ENCODE results near the gene RXRA.

The RXRA gene

DNA sequence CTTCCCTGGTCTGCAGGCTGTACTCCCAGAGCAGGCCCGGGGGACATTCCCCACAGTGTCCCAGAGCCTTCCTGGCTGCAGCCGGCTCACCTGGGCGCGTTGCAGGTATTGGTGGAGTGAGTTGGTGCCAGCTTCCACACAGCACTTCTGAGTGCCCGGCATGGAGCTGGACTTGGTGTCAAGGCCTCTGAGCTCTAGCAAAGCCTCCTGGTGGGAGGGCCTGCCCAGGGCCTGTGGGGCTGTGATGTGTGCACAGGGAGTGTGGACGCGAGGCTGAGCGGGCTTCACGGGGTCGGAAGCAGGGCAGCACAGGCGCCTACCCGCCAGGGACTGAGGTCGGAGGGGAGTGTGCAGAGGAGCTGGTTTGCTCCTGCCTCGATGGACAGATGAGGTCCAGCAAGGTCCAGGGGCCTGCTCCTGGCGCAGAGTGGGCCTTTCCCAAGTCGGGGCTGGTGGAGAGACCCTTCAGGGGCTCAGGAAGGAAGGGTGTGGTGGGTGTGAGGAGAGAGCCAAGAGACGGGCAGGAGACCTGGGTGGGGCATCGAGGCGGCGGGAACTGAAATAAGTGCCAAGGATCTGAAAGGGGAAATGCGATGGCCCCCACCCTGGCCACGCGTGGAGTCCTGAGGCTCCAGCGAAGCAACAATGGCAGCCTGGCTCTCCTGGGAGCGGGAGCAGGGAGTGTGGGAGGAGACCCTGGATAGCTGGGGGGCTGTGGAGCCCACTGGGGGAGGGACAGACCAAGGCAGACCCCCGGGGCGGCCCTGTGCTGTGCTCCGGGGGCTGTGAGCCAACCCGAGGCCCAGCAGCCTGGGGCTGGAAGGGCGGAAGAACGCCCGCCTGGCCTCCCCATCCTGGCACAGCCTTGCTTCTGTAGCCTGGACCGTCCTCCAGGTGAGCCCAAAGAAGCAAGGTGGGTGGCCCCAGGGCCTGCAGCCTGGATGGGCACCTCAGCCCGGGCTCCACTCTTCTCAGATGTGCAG, 78.4 kb downstream of the RXRA start:
- no peak for DNase-seq

DNA sequence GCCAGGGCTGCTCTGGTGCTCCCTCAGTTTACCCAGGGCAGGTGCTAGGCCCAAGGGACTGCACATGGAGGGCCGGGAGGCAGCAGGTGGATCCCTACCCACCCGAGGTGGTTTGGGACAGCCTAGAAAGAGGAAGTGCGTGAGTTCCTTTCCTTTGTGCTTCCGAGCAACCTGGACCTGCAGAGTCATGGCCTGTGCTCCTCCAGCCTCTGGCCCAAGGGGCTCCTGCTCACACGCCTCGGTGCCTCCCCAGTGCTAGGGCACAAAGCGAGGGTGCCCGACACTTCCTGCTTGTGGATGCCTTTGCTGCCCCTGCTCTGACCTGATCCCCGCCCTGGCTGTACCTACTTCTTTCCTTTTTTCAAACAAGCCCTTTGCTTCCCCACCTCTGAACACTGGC, 79.3 kb downstream of the RXRA start:
- no peak for DNase-seq

DNA sequence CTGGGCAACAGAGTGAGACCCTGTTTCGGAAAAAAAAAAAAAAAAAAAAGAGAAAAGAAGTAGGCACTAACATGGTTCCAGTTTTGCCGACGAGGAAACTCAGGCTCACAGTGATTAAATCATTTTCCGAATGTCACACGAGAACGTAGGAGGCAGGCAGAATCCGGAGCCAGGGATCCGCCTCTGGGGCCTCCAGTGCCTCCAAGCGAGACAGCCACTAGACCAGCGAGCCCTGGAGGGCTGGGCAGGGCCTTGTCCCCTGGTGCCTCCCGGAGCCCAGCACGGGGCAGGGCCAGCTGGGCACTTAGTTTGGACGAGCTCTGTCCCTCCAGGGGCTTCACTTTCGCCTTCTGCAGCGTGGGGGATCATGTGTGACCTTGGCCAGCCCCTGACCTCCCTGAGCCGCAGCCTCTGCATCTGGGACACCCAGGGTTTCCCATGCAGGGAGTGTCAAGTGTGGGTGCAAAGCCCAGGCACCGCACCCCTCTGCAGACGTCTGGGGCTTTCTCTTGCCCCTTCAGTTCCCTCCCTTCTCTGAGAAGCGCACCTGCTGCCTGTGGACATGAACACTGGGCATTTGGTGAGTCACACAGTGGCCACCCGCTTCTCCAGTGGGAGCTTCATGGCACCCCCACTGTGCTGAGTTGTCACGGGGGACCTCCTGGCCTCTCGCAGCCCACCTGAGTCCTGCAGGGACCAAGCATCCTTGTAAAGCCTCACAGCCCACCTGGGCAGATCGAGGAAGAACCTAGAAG, 80.3 kb downstream of the RXRA start:
- DNase-seq: no peak

DNA sequence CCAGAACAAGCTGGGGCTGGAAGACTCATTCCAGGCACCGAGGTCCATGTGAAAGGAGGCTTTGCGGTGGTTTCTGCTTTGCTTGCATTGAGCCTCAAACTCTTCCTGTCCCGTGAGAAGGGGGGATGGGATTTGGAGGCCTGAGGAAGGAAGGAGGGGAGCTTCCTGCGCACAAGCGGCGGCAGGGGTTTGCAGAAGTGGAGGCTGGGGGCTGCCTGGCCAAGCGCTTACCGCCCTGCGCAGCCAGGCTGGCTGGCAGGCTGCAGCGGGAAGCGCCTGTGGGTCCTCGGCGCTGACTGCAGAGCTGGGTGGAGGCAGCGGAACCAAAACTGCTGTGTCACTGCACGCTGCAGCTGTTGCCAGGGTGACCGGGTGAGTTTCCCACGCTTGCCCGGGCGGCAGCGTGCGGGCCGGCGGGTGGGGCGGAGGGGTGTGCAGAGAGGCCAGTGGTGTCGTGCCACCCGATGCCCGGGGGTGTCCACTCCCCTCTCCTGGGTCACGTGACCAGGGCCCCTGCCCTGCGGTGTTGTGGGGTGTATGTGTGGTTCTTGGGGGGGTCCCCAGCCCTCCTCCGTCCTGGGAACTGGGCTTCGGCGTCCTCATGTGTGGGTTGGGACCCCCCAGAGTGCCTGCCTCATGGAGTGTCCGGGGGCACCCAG, 81.0 kb downstream of the RXRA start:
- peak; percentile 61 for DNase-seq

DNA sequence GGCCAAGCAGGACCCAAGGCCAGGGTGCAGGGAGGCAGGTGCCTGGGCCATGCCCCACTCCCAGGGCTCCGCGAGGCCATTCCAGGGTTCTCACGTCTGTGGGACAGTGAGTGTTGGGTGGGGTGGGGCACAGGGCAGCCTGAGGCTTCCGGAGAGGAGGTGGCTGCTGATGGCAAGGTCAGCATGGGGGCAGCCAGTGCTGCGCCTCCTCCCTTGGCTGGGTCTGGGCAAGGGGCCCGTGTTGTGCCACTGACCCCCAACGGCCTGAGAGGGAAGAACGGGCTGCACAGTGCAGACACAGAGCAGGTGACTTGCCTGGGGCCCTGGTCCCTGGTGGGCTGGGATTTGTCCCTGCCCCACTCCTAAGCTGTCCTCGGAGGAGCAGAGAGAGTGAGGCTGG, 82.1 kb downstream of the RXRA start:
- DNase-seq: no peak

DNA sequence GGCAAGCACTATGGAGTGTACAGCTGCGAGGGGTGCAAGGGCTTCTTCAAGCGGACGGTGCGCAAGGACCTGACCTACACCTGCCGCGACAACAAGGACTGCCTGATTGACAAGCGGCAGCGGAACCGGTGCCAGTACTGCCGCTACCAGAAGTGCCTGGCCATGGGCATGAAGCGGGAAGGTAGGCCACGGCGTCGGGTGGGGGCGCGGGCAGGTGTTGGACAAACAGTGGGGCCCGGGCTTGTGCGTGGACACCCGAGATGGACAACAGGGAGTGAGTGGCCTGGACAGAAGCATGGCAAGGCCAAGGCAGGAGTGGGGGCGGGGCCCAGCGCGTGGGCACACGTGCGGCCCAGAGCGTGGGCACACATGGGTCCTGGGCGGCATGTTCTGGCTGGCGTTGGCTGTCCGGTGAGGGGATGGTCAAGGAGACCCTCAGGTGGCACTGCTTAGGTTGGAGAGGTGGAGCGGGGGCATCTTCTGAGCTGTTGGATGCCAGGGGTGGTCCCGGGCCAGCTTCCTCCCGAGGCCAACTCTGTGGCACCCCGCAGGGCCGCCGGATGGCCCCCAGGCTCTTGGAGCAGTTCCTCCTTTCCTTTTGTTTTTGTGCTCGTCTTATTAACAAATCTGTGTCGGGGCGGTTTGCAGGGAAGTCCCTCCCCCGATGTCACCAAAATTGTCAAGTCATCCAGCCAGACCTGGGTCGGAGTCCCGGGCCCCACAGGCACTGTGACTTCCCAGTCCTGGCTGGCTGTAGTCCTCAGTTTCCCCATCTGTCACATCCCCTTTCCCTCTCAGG, 82.9 kb downstream of the RXRA start:
- DNase-seq: no peak

DNA sequence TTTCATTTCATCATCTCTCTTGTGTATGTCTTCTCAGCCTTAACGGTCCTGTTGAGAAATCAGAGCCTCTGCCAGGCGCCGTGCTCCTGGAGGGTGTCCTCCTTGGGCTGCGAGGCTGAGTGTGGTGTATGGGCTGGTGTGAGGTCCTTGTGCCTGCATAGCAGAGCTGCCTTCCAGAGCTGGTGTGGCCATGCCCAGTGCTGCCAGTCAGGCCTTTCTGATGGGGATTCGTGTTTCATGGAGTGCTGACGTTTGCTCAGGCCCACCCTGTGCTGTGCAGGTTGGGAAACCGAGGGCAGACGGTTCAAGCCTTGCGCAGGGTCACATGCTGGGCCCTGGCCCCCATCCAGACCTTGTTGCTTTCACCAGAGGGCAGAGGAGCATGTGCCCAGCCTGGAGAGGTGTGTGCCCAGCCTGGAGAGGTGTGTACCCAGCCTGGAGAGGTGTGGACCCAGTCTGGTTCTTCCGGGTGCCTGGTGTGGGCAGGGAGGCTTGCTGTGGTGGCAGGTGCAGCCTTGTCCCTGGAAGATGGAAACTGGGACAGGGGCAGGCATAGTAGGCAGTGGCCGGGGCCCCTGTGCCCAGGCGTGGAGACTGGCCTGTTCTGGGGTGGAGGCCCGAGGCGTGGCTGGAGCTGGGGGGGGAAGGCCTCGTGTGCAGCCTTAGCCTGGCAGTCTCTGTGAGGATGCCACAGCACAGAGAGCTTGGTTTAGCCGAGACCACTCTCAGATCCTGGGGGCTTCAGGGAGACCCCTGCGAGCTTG, 84.0 kb downstream of the RXRA start:
- DNase-seq: no peak

DNA sequence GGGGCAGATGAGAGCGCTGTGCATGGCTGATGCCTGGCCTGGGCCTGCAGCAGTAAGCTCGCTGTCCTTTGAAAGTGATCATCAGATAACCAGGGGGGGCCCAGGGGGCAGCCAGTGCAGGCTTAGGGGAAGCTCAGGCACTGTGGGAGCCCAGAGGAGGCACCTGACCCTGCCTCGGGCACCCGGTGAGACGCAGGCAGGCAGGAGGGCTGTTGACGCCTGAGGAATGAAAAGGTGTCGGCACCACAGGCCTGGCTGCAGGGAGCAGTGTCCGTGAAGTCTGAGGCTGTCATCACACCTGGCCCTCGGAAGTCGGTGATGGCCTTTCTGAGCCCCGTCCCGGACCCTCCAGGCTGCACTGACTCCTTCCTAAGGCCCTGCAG, 84.6 kb downstream of the RXRA start:
- no peak for DNase-seq

DNA sequence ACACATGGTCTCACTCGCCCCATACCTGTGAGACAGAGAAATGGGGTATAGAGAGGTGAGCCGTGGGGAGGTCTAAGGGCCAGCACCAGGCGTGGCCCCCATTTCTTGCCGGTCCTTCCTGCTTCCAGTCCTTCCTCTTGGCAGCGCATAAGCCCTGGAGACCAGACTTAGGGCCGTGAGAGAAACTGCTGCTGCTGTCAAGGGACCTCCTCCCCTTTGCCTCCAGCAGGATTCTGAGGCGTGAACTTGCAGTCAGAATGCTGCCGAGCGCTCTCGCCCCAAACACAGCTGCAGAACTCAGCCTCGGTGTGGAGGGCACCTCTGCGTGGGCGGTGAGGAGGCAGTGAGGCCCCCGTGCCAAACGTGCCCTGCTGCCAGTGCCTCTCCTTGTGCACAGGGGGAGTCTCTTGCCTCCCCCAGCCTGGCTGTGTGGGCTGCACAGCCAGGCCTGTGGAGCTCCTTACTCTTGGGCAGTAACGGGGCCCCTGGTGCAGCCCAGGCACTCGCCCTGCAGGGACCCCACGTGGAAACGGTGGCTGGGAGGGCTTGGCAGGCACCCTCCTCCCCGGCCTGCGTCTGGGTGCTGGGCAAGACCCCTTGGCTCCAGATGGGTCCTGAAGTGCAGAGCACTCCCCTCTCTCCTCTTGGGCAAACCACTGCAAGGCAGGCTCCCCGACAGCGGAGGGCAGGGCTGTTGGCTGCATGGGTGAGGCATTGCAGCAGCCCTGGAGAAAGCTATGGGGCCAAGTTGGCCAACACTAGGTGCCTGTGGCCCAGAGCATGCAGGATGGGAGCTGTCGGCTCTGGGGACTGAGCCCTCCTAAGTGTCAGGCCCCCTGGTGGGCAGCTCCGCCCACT, 85.4 kb downstream of the RXRA start:
- no peak for DNase-seq

DNA sequence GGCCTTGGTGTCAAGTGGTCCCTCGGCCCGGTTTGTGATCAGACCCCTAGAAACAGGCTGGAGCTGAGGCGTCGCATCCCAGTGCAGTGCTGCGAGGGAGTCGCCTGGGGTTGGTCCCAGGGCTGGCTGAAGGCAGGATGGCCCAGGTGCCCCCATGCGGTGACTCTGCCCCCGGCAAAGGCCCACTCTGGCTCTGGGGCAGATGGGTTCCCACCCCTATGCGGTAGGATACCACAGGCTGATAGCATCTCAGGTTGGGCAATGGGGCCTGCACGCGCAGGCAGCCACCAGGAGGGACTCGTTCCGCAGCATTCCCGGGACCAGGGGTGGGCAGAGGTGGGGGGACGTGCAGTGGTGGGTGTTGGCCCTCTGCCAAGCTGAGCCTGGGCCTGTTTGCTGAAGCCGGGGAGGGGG, 86.0 kb downstream of the RXRA start:
- no peak for DNase-seq

DNA sequence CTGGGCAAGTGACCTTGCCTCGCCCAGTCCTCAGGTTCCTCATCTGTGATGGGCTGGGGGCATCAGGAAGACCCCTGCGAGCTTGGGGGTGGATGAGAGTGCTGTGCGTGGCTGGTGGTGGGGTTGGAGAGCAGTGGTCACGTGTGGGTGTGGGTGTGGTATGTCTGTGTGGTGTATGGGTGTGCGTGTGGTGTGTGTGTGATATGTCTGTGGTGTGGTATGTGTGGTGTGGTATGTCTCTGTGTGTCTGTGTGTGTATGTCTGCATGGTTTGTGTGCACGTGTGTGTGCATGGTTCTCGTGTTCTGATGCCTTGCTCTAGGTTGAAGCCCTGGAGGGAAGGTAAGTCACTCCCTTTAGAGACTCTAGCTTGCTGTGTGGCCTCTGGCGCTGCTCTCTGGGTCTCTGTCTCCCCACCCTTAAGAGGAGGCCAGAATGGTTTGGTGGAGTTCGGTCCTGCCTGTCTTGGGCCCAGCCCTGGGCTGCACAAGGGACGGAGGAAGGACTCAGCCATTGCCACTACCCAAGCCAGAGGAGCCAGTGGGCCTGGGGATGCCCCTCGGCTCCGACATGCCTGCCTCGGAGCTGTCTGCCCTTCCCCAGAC, 87.0 kb downstream of the RXRA start:
- DNase-seq: no peak

DNA sequence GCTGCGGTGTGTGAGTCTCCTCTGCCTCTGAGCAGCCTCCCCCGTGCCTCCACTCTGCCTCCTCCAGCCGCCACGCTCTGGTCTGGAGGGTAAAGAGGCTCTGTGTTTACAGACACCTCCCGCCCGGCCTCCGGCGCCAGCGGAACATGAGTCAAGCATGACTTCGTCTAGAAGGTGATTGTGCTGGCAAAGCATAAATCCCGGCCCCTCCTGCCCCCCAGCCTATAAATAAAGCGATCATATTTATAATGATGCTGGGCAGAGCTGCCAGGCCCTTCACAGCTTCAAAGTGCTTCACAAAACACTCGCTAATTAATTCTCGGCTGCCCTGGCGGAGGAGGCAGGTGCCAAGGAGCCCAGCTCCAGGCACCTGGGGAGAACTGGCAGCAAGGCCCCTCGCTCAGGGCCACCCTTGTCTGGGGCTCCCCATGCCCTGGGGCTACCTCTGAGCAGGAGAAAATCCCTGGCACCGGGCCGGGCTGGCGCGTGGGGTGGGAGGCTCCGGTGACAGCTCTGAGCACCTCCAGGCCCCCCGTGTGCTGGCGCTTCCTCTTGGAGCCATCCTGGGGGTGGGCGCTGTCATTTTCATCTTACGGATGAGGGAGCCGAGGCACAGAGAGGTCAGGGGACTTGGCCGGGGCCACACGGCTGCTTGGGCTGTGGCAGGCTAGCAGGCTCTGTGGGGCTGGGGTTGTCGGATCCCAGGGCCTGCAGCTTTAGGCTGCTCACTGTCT, 87.8 kb downstream of the RXRA start:
- peak; percentile 97 for DNase-seq

DNA sequence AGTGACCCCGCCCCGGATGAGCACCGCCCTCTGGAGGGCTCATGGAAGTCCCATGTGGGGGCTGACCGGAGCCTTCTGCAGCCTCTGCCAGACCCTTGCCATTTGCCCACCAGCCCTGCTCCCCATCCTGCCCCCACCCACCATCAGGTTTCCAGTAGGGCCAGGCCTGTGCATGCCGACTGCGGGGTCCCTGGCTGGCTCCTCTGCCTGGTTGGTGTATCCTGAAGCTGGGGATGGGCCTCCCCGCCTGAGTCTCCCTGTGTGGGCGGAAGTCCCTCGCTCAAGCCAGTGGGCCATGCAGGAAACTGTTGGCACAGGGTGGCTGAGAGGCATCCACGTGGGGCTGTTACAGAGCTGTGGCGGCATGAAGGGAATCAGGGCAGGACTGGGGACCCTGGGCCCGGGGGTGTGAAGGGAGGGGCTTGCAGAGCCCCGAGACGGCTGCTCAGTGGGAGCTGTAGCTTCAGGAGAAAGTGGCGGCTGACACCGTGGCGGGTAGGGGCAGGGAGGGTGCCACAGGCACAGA, 88.7 kb downstream of the RXRA start:
- no peak for DNase-seq

DNA sequence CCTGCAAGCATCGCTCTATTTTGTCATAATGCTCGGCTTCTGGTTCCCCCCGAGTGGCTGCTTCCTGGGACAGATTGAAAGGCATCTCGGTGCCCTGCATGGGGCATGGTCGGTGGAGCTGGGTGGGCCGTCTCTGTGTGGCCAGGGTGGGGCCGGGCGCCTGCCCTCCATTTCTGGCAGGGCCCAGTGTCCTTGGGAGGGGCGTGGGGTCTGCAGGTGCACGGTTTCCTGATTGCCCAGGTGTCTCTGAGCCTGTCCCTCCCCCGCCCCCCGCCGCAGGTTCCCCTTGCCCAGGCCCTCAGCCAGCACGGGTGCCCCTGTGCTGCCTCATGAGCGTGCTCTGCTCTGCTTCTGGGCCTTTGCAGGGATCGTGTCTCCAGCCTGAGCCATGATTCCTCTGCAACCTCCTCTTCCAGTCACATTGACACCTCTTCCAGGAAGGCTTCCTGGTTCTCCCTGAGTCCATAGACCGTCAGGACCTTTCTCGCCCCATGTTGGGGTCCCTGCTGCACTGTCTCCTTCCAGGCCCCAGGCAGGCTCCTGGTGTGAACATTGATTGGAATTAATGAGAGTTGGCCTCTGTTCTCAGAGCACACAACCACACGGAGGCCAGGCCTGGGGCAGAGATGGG, 90.2 kb downstream of the RXRA start:
- DNase-seq: no peak

DNA sequence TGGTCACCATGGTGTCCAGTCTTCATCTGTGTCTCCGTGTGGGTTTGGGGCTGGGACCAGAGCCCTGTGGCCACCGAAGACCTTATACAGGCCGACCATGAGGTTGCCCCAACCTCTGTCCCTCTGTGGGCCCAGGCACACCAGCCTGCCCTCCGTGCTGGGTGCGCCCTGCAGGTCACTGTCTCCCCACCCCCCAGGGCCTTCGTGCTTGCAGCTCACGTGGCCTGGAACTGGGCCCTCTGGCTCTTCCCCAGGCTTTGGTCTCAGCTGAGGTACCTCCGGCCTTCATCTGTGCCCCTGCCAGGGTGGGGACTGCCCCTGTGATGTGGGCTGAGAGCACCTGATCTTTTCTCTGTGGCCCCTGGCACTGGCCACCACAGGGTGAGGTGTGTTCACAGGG, 92.1 kb downstream of the RXRA start:
- no peak for DNase-seq

DNA sequence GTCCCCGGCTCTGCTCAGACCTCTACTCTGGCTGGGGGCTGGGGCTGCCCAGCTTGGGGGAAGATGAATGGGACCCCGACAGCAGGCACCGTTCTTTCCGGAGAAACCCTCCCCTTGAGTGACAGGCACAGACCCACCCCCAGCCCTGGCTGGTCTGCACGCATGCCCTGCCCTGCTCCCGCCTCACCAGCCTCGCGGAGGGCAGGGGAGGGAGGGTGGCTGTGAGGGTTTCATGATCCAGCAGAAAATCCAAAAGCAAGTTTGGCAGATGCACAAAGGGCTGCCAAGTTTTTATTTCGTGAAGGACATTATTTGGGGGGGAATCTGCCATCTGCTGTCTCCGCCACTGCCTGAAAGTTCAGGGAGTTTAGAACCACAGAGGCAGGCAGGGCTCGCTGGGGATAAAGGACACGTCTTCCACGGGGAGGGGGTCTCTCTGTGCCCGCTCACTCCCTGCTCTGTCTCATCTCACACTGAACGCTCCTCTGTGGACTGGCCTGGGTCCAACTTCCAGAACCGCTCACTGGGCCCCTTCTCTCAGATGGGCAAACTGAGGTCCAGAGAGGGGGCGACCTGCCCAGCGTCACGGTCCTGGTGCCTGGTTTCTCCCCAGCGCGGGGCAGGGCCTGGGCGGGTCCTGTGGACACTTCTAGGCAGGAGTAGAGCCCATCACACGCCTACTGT, 92.9 kb downstream of the RXRA start:
- DNase-seq: peak; percentile 14

DNA sequence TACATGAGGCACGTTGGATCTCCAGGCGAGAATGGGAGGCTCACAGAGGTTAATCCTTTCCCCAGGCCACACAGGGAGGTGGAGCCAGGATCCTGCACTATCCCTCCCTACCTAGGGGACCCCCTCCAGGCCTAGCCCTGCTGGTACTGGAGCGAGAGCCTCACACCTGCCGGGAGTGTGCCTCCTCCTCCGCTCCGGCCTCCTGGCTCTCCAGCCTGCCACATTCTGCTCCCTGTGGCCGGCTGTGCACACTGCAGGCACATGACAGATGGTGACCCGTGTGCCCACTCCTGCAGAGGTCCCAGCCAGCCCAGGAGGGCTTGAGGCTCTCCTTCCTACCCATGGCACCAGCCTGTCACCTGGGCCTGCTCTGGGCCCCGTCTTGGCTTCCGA, 93.4 kb downstream of the RXRA start:
- peak; percentile 16 for DNase-seq

DNA sequence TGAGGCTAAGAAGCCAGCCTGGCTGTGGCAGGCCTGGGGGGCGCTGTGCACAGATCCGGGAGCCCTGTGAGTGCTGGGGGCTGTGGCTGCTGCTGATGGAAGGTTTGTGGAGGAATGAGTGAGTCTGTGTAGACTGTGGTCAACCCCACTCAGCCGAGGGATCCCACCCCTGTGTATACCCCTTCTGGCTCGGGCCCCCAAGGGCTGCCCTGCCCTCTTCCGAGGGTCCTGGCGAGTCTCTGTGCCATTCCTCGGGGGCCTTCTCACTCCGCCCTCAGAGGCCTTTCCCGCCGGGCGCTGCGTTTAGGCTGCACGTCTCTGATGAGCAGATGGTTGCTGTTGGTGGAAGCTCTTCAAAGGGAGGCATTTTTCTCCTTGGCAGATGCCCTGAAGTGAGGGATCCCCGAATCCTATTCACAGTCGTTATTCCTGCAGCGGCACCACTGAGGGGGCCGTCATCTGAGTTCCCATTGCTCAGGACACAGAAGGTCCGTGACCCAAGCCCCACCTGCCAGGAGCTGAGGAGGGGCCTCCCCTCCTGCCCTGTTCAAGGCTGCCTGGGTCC, 94.1 kb downstream of the RXRA start:
- DNase-seq: no peak
